Neural crest cell (in vitro differentiated cells): ENCODE data around the gene DDX11. TPM values are rescaled to one million over a fixed set of nuclear protein-coding genes. Genes with fewer than 3 reads are reported as not detected.
"Not testable (repeated sequence)": the region's sequence is repeated elsewhere in the genome, so short reads cannot be mapped to it uniquely, and the experiment has no call there.

Experiments used
- DNase-seq: peaks from one replicate; pipeline ENCODE4 v3.0.0; 2021; ENCODE audit warnings: low read depth, mixed read lengths, low spot score
- H3K27ac Mint-ChIP-seq: one replicate; pipeline ENCODE4 v1.8.0; 2021; ENCODE audit warnings: mild to moderate bottlenecking, mixed read lengths; ENCODE audit not compliant: unreplicated experiment
- H3K27me3 Mint-ChIP-seq: 2 replicates; pipeline ENCODE4 v1.8.0; 2021; ENCODE audit warnings: low read depth, mild to moderate bottlenecking, mixed read lengths
- H3K36me3 Mint-ChIP-seq: 2 replicates; pipeline ENCODE4 v1.8.0; 2021; ENCODE audit warnings: low read depth, mild to moderate bottlenecking, mixed read lengths
- H3K4me1 Mint-ChIP-seq: 2 replicates; pipeline ENCODE4 v1.8.0; 2021; ENCODE audit warnings: mixed read lengths
- H3K4me3 Mint-ChIP-seq: one replicate; pipeline ENCODE4 v1.8.0; 2021; ENCODE audit warnings: mild to moderate bottlenecking, mixed read lengths
- H3K9me3 Mint-ChIP-seq: 2 replicates; pipeline ENCODE4 v1.8.0; 2021; ENCODE audit warnings: mixed read lengths
- long read RNA-seq: library from polyadenylated mRNA; unstranded; transcript quantifications from one replicate; pipeline ENCODE4 v2.0.0, GENCODE V29; 2020
- total RNA-seq: library from RNA; stranded (reverse); gene quantifications from 2 replicates; pipeline ENCODE4 v1.2.1, GENCODE V29; 2021
- TF ChIP-seq, protein P1 (sequence below): fragments of 200-600 bp; sonication (generic); conservative IDR thresholded peaks from 2 replicates; pipeline ENCODE4 v1.5.0; 2021; ENCODE audit warnings: antibody characterized with exemption, mild to moderate bottlenecking

The DDX11 gene
- total RNA-seq, result 199 and 202 TPM in 2 replicates
- long read RNA-seq, partial matches to known transcripts, result 8 of 27 reads
- long read RNA-seq, other reads (novel, unspliced or antisense), result 15 of 27 reads

DNA sequence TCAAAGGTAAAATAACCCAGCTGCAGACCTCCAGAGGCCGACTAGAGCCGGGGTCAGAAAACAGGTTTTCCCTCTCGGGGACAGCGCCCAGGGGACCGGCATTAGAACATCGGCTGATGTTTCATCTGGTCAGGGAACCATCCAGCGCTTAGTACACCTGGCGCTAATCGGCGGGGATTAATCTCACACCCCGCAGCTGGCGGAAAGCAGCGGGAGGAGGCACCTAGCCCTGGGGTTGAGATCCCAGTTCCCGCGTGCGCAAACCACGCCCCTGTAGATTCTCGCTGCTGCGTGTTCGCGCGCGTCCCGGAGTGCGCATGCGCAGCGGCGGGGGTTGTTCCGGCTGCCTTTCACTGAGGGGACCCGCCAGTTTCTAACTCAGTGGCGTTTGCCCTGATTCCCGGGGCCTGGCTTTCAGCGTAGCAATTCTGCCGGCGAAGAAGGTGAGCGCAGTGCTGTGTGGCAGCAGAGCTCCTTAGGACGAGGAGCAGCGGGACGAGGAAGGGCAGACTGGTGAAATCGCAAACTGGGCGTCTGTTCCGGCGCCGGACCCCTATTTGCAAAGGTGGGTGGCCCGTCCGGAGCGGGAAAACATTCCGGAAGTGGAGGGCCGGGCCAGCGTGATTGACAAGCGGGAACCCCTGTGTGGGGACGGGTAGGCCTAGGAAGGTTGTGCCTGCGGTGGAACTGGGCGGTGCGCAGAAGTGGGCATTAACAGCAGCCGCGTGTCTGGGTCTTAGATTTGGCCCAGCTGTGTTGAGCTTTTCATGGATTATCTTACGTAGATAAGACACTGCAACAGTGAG, at the start of gene DDX11:
DDX11 (plus strand) TSS at position 334 of the 806 bp plus-strand sequence. CDS start 4,534 bp downstream, outside the sequence.
- peak; percentile 87 for DNase-seq
- not testable (repeated sequence) for H3K9me3 Mint-ChIP-seq, H3K36me3 Mint-ChIP-seq, H3K27me3 Mint-ChIP-seq
- peak within 1 kb of the TSS; percentile 99 for H3K27ac Mint-ChIP-seq
- peaks cover 37% of the 10 kb centered on the region for H3K4me1 Mint-ChIP-seq
- peak within 1 kb of the TSS; percentile 99 for H3K4me3 Mint-ChIP-seq

DNA sequence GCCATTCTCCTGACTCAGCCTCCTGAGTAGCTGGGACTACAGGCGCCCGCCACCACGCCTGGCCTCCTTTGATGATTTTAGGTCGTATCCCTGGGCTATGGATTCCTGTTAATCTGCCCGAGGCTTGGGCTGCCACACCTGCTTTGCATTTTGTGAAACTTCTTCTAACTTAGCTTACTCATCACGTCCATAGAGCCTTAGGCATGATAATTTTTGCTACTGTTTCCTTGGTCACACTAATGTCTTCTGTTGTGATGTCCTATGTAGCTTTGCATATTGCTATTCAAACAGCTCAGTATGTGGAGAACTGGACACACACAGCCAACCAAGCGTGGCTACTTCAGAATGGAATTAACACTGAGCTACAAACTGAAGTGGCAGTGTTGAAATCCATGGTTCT, 47.5 kb upstream of the DDX11 start:
- Mint-ChIP-seq H3K27me3 (no peaks in the 10 kb centered on the region), H3K9me3 (peaks cover 3% of the 10 kb centered on the region), H3K4me3 (no peak overlapping the region), H3K36me3 (peaks cover 2% of the 10 kb centered on the region), H3K27ac (no peak overlapping the region), H3K4me1 (peaks cover 25% of the 10 kb centered on the region)
- no peak for DNase-seq
- TF ChIP-seq, protein P1, sequence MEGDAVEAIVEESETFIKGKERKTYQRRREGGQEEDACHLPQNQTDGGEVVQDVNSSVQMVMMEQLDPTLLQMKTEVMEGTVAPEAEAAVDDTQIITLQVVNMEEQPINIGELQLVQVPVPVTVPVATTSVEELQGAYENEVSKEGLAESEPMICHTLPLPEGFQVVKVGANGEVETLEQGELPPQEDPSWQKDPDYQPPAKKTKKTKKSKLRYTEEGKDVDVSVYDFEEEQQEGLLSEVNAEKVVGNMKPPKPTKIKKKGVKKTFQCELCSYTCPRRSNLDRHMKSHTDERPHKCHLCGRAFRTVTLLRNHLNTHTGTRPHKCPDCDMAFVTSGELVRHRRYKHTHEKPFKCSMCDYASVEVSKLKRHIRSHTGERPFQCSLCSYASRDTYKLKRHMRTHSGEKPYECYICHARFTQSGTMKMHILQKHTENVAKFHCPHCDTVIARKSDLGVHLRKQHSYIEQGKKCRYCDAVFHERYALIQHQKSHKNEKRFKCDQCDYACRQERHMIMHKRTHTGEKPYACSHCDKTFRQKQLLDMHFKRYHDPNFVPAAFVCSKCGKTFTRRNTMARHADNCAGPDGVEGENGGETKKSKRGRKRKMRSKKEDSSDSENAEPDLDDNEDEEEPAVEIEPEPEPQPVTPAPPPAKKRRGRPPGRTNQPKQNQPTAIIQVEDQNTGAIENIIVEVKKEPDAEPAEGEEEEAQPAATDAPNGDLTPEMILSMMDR, result no peak

DNA sequence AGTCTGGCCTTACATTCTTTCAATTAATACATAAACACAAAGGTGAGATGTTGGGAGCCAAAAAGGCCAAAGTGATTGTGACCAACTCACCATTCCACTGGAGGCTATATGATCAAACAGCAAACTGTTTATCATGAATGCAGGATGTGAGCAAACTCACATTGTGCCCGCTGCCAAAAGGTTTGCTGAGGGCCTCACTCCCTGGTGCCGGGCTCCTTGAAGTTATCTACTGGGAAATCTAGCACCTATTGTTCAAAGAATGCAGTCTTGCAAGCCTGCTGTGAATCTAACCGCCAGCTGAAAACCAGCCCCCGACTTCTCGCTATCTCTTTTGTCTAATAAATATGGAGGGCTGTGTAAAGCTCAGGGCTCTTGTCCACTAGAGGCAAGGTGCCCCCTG, 46.7 kb upstream of the DDX11 start:
- DNase-seq, H3K27ac Mint-ChIP-seq, H3K4me3 Mint-ChIP-seq, H3K9me3 Mint-ChIP-seq, H3K36me3 Mint-ChIP-seq, H3K27me3 Mint-ChIP-seq: not testable (repeated sequence)
- peaks cover 21% of the 10 kb centered on the region for H3K4me1 Mint-ChIP-seq

DNA sequence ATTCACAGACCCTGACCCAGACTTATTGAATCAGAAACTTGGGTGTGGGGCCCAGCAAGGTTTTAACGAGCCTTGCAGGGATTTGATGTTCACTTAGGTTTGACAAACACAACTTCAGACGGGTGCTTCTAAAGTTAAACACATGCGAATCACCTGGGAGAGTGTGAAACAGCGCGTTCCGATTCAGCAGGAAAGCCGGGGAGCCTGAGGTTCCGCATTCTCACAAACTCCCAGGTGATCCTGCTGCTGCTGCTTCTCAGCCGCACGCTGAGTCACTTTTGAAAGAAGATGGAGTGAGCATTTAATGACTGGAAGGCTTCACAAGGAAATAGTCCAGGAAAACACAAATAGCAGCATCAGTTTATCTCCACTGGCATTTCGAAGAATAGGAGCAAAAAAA, 44.2 kb upstream of the DDX11 start:
- Mint-ChIP-seq H3K4me3 (no peak overlapping the region), H3K27me3 (no peaks in the 10 kb centered on the region), H3K36me3 (peaks cover 2% of the 10 kb centered on the region), H3K9me3 (peaks cover 3% of the 10 kb centered on the region), H3K4me1 (peaks cover 1% of the 10 kb centered on the region), H3K27ac (no peak overlapping the region)
- no peak for DNase-seq
- TF ChIP-seq, protein P1, result no peak

DNA sequence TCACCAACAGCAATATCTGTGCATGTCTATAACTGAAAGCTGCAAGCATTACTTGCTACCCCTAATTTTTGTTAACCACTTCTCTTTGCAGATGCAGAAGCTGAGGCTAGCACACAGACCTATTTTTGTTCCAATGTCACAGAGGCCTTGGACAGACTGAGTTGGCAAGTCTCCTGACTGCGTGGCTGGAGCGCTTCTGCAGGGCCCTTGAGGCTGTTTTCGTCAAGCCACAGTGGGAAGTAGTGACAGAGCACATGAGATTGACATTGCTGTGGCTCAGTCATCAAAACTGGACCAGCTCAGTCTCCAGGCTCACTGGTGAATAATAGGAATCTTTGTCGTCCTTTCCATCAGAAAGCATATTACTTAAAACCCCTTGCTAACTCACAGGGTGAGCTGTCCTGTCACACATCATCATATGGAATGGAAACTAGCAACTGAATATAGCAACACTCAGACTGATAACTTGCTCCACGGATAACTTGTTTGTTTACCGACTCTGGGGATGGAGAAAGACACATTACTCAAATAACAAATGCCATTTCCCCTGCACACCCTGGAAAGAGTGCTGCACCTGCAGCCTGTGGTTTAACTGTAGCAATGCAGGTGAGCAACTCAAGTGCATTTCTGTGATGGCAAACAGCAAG, 43.6 kb upstream of the DDX11 start:
- Mint-ChIP-seq H3K27me3 (no peaks in the 10 kb centered on the region), H3K36me3 (peaks cover 2% of the 10 kb centered on the region), H3K9me3 (peaks cover 3% of the 10 kb centered on the region), H3K27ac (no peak overlapping the region), H3K4me3 (no peak overlapping the region), H3K4me1 (no peaks in the 10 kb centered on the region)
- no peak for DNase-seq
- TF ChIP-seq, protein P1, result no peak

DNA sequence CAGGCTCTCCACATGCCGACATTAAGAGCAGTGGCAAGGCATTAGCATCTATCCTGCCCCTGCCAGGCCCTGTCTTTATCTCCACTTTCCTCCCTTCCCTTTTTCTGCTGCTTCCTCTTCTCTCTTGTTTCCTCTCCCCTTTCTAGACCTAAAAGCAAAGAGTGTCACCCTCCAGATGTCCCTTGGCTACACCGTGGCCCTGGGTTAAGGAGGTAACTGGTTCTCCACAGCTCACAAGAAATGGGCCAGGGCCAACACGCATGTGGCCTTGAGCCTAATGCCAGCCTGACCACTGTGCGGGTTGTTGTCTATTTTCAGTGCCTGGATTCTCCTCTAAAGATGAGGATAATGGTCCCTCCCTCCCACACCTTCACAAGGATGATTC, 41.7 kb upstream of the DDX11 start:
- no peaks in the 10 kb centered on the region for H3K27me3 Mint-ChIP-seq
- no peaks in the 10 kb centered on the region for H3K9me3 Mint-ChIP-seq
- no peak overlapping the region for H3K4me3 Mint-ChIP-seq
- H3K36me3 Mint-ChIP-seq, result no peaks in the 10 kb centered on the region
- no peak for DNase-seq
- H3K27ac Mint-ChIP-seq, result no peak overlapping the region
- TF ChIP-seq, protein P1, result no peak
- H3K4me1 Mint-ChIP-seq, result no peaks in the 10 kb centered on the region
